ENCODE measurements around the gene C6orf120.

Gene C6orf120

GRCh38 chr6:169666441-169666840, 35.5 kb upstream of the C6orf120 start:
- ChIA-PET POLR2A (no interaction called here), CTCF (no interaction called here)
- no peak for TF ChIP-seq CTCF (IDR thresholded peaks at IDR 0.05; ENCODE audit: control extremely low read depth, extremely low read depth, low read depth, missing control alignments)
- no peak for DNase-seq (ENCODE audit: extremely low spot score)

GRCh38 chr6:169667716-169668115, 34.2 kb upstream of the C6orf120 start:
- no peak for TF ChIP-seq CTCF (IDR thresholded peaks at IDR 0.05; ENCODE audit: control extremely low read depth, extremely low read depth, low read depth, missing control alignments)
- no peak for DNase-seq (ENCODE audit: extremely low spot score)
- ChIA-PET CTCF (interaction anchor here (0.9 kb wide), 1 partner anchor 25 kb away, joined by 3 read pairs; no protein-coding TSS in a partner anchor), POLR2A (interaction anchor here (0.7 kb wide), 1 partner anchor 13 kb away, joined by 3 read pairs; no protein-coding TSS in a partner anchor)

- CTCF ChIA-PET = no interaction called here
- POLR2A ChIA-PET = interaction anchor here (0.7 kb wide), 1 partner anchor 14 kb away, joined by 3 read pairs; no protein-coding TSS in a partner anchor
- no peak for DNase-seq (ENCODE audit: extremely low spot score)
- TF ChIP-seq CTCF (IDR thresholded peaks at IDR 0.05; ENCODE audit: control extremely low read depth, extremely low read depth, low read depth, missing control alignments) = no peak
Observed at GRCh38 chr6:169668203-169668847, 33.6 kb upstream of the C6orf120 start.

- no peak for TF ChIP-seq CTCF (IDR thresholded peaks at IDR 0.05; ENCODE audit: control extremely low read depth, extremely low read depth, low read depth, missing control alignments)
- CTCF ChIA-PET = interaction anchor here (1.3 kb wide), 1 partner anchor 9 kb away, joined by 4 read pairs; no protein-coding TSS in a partner anchor
- DNase-seq (ENCODE audit: extremely low spot score) = no peak
- POLR2A ChIA-PET = no interaction called here
Observed at GRCh38 chr6:169669147-169669546, 32.8 kb upstream of the C6orf120 start.

GRCh38 chr6:169669889-169670288, 32.0 kb upstream of the C6orf120 start:
- TF ChIP-seq CTCF (IDR thresholded peaks at IDR 0.05; ENCODE audit: control extremely low read depth, extremely low read depth, low read depth, missing control alignments) = no peak
- ChIA-PET POLR2A (no interaction called here), CTCF (interaction anchor here (1.3 kb wide), 1 partner anchor 10 kb away, joined by 4 read pairs; no protein-coding TSS in a partner anchor)
- no peak for DNase-seq (ENCODE audit: extremely low spot score)

- ChIA-PET POLR2A (no interaction called here), CTCF (no interaction called here)
- DNase-seq (ENCODE audit: extremely low spot score) = no peak
- TF ChIP-seq CTCF (IDR thresholded peaks at IDR 0.05; ENCODE audit: control extremely low read depth, extremely low read depth, low read depth, missing control alignments) = no peak
Observed at GRCh38 chr6:169671563-169671962, 30.4 kb upstream of the C6orf120 start.
